ENCODE results near the gene CDT1. TPM values are rescaled to one million over a fixed set of nuclear protein-coding genes. Genes with fewer than 3 reads are reported as not detected.

Gene CDT1
- total RNA-seq, 1 experiment from 2014 or later: 160 TPM

DNA sequence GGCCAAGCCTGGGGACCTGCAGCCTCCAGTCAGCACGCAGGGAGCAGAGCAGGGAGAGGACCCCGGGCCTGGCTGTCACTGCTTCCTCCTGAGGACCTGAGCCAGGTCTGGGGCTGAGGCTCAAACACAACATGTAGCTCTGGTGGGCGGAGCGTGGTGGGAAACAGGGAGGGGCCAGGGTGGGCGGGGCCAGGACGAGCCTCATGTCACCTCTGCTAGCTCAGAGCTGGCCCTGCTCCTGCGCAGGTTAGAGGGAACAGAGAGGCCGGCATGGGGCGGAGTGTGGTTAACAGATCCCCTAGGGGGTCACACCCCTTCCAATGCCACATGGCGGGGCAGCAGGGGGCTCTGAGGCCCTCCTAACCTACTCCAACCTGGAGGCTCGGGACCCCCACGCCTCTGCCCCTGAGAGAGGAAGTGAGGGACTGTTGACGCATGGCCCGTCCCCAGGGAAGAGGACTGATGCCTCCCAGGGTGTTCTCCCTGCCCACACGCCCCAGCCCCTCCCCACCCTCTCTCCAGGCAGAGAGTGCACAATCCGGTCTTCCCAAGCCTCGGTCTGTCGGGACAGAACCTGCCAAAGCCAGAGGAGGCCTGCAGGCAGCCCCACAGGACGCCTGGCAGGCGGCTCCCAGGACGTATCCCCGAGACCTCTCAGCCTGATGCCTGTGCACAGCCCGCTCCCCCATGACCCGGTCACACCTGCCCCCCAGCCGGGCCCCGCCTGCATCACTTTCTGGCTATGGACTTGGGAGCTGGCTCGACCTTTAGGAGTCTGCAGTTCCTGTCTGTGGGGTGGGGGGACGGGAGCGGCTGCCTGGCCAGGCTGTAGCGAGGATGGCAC, 33.8 kb upstream of the CDT1 start:
- intact Hi-C loops (cut with micrococcal nuclease): no loop called here
- POLR2A ChIA-PET: interaction anchor here (1.1 to 2.6 kb wide), 4 partner anchors 11 to 42 kb away, joined by 4 to 22 read pairs (median 6); partner anchors contain the start of gene APRT
- H3K9me3 ChIP-seq (ENCODE audit: control insufficient read depth in 1 of 2, insufficient read depth in 1 of 2, low read depth in 1 of 2, low read length in 2 of 2): no peaks in the 10 kb centered on the region
- H3K27ac ChIP-seq (ENCODE audit: low read depth, low read length): peak overlapping the region; percentile 92
- H3K4me3 ChIP-seq (replicated peaks in 1 of 2; ENCODE audit: low read depth in 1 of 2, low read length in 2 of 2): peak overlapping the region in 1 of 2 experiments; percentile 37; a peak in 2 of 4 replicates
- ATAC-seq (peak; percentile 53), DNase-seq (ENCODE audit: low read depth, low spot score) (no peak)
- peak overlapping the region; percentile 72 for H3K4me2 ChIP-seq (ENCODE audit: low read length)
- peaks cover 66 to 99% of the 10 kb centered on the region in 2 experiments for H3K4me1 ChIP-seq (ENCODE audit: control insufficient read depth in 1 of 2, insufficient read depth in 2 of 2, low read length in 2 of 2)
- BruUV-seq (replicated peaks): no TSS peak
- peaks cover 99% of the 10 kb centered on the region for H3K79me2 ChIP-seq (ENCODE audit: insufficient read depth, low read length)
- H3K9ac ChIP-seq (ENCODE audit: low read length): peak overlapping the region; percentile 50
- CTCF ChIA-PET: interaction anchor here (1.0 to 1.4 kb wide), 6 partner anchors 15 to 32 kb away, joined by 3 to 11 read pairs (median 4); partner anchors contain the start of gene PIEZO1
- no peak overlapping the region for H2AFZ ChIP-seq (ENCODE audit: low read depth, low read length, poor library complexity, severe bottlenecking)
- H4K20me1 ChIP-seq (ENCODE audit: insufficient read depth): peaks cover 24% of the 10 kb centered on the region; the same call in 1 of the 2 replicates
- RAD21 ChIA-PET (ENCODE audit: low non-redundant PET in 1 of 2, low total read pairs in 2 of 2, uncharacterized antibody in 2 of 2, unreplicated experiment in 2 of 2): interaction anchor here (0.6 to 1.0 kb wide), 2 partner anchors 33 to 180 kb away, joined by 3 to 4 read pairs; no protein-coding TSS in a partner anchor
- no peaks in the 10 kb centered on the region for H3K27me3 ChIP-seq (ENCODE audit: insufficient read depth, low read length)
- peaks cover 0 to 6% of the 10 kb centered on the region in 2 experiments; a peak in 1 of 4 replicates for H3K36me3 ChIP-seq (ENCODE audit: control insufficient read depth in 1 of 2, insufficient read depth in 2 of 2, low read length in 2 of 2)
- TF ChIP-seq EZH2 (IDR thresholded peaks at IDR 0.05): no peak
- TF ChIP-seq FOSL1 (IDR thresholded peaks at IDR 0.05; ENCODE audit: low read depth): no peak
- no peak for TF ChIP-seq RAD21 (IDR thresholded peaks at IDR 0.05; ENCODE audit: low read depth)
- TF ChIP-seq REST (IDR thresholded peaks at IDR 0.05; ENCODE audit: low read depth): no peak
- TF ChIP-seq ELF1 (IDR thresholded peaks at IDR 0.05; ENCODE audit: borderline replicate concordance, low read depth): no peak
- TF ChIP-seq POLR2A (IDR thresholded peaks at IDR 0.05; ENCODE audit: borderline replicate concordance, extremely low read depth, insufficient read depth, insufficient read length): no peak
- no peak for TF ChIP-seq ZFX (IDR thresholded peaks at IDR 0.05)
- H3K9me2 ChIP-seq (ENCODE audit: insufficient read depth): no peaks in the 10 kb centered on the region
